ENCODE results near the gene FAM181B. TPM values are rescaled to one million over a fixed set of nuclear protein-coding genes. Genes with fewer than 3 reads are reported as not detected.
A peak's percentile ranks its signal among the peaks of the same experiment; 100 is the strongest.

Gene FAM181B
- total and polyA plus RNA-seq, 2 experiments from 2014 or later = 0.60 to 1.4 TPM

DNA sequence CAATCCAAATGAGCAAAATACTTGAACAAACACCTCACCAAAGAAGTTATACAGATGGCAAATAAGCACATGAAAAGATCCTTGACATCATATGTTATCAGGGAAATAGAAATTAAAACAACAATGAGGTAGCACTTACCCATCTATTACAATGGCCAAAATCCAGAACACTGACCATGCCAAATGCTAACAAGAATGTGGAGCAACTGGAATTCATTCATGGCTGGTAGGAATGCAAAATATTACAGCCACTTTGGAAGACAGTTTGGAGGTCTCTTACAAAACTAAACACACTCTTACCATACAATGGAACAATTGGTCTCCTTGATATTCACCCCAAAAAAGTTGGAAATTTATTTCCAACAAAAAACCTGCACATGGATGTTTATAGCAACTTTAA lies 19.1 kb upstream of the FAM181B start:
- H3K36me3 ChIP-seq = no peaks in the 10 kb centered on the region
- DNase-seq (ENCODE audit: low read depth in 1 of 2, low spot score in 1 of 2) = no peak

DNA sequence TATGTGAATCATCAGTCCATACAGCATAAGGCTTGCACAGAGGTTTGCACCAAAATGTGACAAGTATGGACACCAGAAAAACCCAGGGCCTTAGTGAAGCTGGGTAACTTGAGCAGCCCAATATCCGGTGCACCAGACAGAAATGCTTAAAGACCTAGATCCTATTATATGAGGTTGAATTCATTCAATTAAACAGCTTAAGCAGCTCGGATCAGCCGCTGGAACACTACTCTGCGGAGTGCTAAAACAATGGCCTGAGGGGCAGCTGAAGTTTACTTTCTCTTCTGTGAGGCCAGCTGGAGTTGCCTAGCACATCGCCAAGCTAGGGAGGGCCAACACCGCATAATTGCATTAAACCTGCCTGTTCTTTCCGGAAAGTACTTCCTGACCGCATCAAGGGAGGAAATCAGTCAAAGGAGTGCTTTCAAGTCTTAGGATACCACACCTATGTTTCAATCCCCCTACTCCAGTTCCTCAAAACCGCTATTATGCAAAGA lies 17.0 kb upstream of the FAM181B start:
- TF ChIP-seq, protein P1, sequence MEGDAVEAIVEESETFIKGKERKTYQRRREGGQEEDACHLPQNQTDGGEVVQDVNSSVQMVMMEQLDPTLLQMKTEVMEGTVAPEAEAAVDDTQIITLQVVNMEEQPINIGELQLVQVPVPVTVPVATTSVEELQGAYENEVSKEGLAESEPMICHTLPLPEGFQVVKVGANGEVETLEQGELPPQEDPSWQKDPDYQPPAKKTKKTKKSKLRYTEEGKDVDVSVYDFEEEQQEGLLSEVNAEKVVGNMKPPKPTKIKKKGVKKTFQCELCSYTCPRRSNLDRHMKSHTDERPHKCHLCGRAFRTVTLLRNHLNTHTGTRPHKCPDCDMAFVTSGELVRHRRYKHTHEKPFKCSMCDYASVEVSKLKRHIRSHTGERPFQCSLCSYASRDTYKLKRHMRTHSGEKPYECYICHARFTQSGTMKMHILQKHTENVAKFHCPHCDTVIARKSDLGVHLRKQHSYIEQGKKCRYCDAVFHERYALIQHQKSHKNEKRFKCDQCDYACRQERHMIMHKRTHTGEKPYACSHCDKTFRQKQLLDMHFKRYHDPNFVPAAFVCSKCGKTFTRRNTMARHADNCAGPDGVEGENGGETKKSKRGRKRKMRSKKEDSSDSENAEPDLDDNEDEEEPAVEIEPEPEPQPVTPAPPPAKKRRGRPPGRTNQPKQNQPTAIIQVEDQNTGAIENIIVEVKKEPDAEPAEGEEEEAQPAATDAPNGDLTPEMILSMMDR (IDR thresholded peaks at IDR 0.05; ENCODE audit: low read depth, low read length) = no peak
- Histone ChIP-seq H3K4me1 (ENCODE audit: low read depth) (no peaks in the 10 kb centered on the region), H3K27ac (no peak overlapping the region), H3K9me3 (ENCODE audit: low read depth) (no peaks in the 10 kb centered on the region), H3K4me3 (no peak overlapping the region), H3K36me3 (no peaks in the 10 kb centered on the region), H3K27me3 (no peaks in the 10 kb centered on the region)
- no peak for DNase-seq (ENCODE audit: low read depth in 1 of 2, low spot score in 1 of 2)

More for the DNA sequence above, 19.1 kb upstream of the FAM181B start:
- Histone ChIP-seq H3K4me1 (ENCODE audit: low read depth) (peaks cover 10% of the 10 kb centered on the region), H3K27me3 (no peaks in the 10 kb centered on the region), H3K9me3 (ENCODE audit: low read depth) (no peaks in the 10 kb centered on the region), H3K27ac (no peak overlapping the region), H3K4me3 (no peak overlapping the region)
- TF ChIP-seq, protein P1 (IDR thresholded peaks at IDR 0.05; ENCODE audit: low read depth, low read length) = no peak

DNA sequence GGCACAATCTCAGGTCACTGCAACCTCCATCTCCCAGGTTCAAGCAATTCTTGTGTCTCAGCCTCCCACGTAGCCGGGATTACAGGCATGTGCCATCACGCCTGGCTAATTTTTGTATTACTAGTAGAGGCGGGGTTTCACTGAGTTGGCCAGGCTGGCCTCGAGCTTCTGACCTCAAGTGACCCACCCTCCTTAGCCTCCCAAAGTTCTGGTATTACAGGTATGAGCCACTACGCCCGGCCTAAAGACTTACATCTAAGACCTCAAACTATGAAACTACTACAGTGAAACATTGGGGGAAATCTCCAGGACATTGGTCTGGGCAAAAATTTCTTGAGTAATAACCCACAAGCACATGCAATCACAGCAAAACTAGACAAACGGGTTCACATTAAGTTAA lies 13.8 kb upstream of the FAM181B start:
- DNase-seq (ENCODE audit: low read depth in 1 of 2, low spot score in 1 of 2) = no peak
- Histone ChIP-seq H3K27me3 (peaks cover 3% of the 10 kb centered on the region), H3K27ac (no peak overlapping the region), H3K36me3 (no peaks in the 10 kb centered on the region), H3K9me3 (ENCODE audit: low read depth) (no peaks in the 10 kb centered on the region), H3K4me3 (no peak overlapping the region), H3K4me1 (ENCODE audit: low read depth) (no peaks in the 10 kb centered on the region)
- TF ChIP-seq, protein P1 (IDR thresholded peaks at IDR 0.05; ENCODE audit: low read depth, low read length) = no peak

DNA sequence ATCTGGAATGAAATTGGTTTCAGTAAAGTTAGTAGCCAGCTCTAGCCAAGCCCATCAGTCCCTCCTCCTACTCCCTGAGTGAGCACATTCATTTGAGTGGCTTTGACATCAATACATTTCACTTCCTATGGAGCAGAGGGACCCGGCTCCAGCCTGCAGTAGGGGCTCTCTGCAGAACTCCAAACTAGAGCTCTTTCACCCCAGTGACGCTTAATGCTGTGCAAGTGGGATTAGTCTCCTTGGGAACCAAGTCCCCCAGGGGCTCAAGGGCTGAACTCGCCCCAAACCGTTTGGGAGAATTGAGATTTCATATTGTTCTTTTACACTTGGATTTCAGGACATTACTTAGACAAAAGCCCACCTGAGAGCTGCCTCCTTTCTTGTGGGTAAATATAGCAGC lies 4.4 kb upstream of the FAM181B start:
- Histone ChIP-seq H3K36me3 (no peaks in the 10 kb centered on the region), H3K27me3 (peaks cover 22% of the 10 kb centered on the region), H3K4me3 (no peak overlapping the region), H3K27ac (no peak overlapping the region), H3K4me1 (ENCODE audit: low read depth) (no peaks in the 10 kb centered on the region), H3K9me3 (ENCODE audit: low read depth) (no peaks in the 10 kb centered on the region)
- DNase-seq (ENCODE audit: low read depth in 1 of 2, low spot score in 1 of 2) = no peak
- TF ChIP-seq, protein P1 (IDR thresholded peaks at IDR 0.05; ENCODE audit: low read depth, low read length) = no peak

DNA sequence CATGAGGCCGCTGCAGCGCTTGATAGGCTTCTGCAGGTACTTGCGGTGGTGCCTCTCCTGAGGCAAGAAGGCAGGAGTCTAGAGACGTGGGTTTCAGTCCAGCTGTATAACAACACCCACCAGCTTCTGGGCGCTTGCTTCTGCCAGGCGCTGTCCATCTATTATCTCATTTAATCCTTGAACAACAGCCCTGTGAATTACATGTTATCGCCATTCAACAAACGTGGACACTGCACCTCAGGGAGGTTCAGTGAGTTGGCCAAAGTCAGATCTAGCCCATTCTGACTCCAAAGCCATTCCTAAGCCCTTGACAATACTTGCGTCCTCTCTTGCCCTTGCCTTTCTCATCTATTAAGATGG lies 436 bp upstream of the FAM181B start:
- DNase-seq (ENCODE audit: low read depth in 1 of 2, low spot score in 1 of 2) = no peak
- TF ChIP-seq, protein P1 (IDR thresholded peaks at IDR 0.05; ENCODE audit: low read depth, low read length) = no peak
- no peaks in the 10 kb centered on the region for H3K4me1 ChIP-seq (ENCODE audit: low read depth)
- H3K36me3 ChIP-seq = no peaks in the 10 kb centered on the region
- peak overlapping the region; percentile 76 for H3K4me3 ChIP-seq
- no peaks in the 10 kb centered on the region for H3K9me3 ChIP-seq (ENCODE audit: low read depth)
- no peak overlapping the region for H3K27ac ChIP-seq
- peaks cover 62% of the 10 kb centered on the region for H3K27me3 ChIP-seq

Measured in cardiac muscle cell (in vitro differentiated cells and primary cell).